Tibial nerve (tissue), 4 donors: ENCODE data around the gene NKX2-1.

Experiments
- EP300 ChIP-seq, 2 donors: sonication (generic); formaldehyde crosslinking; IDR thresholded peaks; one replicate each; pipeline ENCODE4 v1.6.1; 2017; ENCODE audit warnings: antibody characterized with exemption in 2 of 2, mild to moderate bottlenecking in 1 of 2
- POLR2A ChIP-seq, 2 donors: fragments of 450-650 bp; IDR thresholded peaks; one replicate each; pipeline ENCODE4 v1.6.1; 2017; ENCODE audit warnings: antibody characterized with exemption in 2 of 2, mild to moderate bottlenecking in 2 of 2, moderate library complexity in 2 of 2
- TF ChIP-seq, protein P1 (sequence below), 5 experiments: fragments of 200-600 bp in 3 of 5; fragments of 450-650 bp in 2 of 5; sonication (generic) in 3 of 5; IDR thresholded peaks; one replicate each; pipeline ENCODE4 v1.5.1; 2016 to 2019; ENCODE audit warnings: antibody characterized with exemption in 5 of 5, mild to moderate bottlenecking in 3 of 5, moderate library complexity in 2 of 5

DNA sequence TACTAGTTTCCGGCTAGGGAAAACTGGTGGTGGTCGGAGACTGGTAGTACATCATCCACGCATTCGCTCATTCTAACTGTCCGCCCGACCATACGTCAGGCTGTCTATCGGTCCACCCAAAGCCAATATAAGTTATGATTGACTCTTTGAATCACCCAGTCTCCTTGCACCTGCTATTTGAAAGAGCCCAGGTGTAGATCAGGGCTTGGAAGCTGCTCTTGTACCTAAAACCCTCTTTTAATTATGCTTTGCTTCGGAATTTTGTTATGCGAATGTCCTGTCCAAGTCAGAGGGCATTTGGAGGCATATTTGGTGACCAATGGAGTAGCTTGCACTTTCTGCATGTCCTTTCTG lies 5.7 kb upstream of the NKX2-1 start:
- TF ChIP-seq, protein P1, sequence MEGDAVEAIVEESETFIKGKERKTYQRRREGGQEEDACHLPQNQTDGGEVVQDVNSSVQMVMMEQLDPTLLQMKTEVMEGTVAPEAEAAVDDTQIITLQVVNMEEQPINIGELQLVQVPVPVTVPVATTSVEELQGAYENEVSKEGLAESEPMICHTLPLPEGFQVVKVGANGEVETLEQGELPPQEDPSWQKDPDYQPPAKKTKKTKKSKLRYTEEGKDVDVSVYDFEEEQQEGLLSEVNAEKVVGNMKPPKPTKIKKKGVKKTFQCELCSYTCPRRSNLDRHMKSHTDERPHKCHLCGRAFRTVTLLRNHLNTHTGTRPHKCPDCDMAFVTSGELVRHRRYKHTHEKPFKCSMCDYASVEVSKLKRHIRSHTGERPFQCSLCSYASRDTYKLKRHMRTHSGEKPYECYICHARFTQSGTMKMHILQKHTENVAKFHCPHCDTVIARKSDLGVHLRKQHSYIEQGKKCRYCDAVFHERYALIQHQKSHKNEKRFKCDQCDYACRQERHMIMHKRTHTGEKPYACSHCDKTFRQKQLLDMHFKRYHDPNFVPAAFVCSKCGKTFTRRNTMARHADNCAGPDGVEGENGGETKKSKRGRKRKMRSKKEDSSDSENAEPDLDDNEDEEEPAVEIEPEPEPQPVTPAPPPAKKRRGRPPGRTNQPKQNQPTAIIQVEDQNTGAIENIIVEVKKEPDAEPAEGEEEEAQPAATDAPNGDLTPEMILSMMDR (IDR thresholded peaks at IDR 0.05): peak in 1 of 5 experiments; percentile 2
- no peak for TF ChIP-seq EP300 (IDR thresholded peaks at IDR 0.05)
- TF ChIP-seq POLR2A (IDR thresholded peaks at IDR 0.05): no peak
